ENCODE data around the gene GAL.

DNA sequence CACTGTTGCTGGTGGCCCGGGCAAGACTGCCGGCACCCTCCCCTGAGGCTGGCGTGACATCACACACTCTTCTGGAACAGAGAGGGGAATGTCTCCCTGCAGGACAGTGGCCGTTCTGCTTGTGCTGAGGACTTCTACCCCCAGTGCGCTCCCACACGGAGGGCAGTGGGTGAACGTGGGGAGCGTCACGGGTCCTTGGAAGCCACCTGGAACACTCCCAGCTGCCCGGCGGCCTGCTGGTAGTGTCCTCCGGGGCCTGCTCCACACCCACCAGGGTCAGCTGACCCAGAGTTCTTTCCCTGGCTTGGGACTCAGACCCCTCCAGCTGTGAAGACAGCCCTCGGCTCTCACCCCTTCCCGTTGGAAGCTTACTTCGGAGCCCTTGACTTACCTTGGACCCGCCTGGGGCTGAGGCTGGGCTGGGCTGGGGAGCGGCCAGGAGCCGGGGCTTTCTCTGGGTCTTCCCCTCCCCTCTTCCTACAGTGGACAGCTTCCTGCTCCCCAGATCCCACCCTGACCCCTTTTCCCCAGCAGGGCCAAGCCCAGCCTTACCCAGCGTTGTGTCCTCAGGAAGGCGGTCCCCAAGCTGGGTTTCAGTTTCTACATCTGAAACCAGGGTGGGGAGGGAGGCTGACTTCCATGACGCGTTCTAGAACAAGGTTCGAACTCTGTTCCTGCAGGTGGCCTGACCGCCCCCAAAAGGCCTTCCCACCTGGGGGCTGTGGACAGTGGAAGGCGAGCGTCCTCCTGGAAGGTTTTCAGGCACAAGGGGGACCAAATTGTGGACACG is 14.8 kb upstream of the GAL start:
- no peak for TF ChIP-seq TARDBP (IDR thresholded peaks at IDR 0.05)
- TF ChIP-seq FOXM1 (IDR thresholded peaks at IDR 0.05; ENCODE audit: borderline replicate concordance) = no peak
- no peak for TF ChIP-seq BHLHE40 (IDR thresholded peaks at IDR 0.05; ENCODE audit: borderline replicate concordance)
- TF ChIP-seq SP1 (IDR thresholded peaks at IDR 0.05) = no peak
- TF ChIP-seq NFRKB (IDR thresholded peaks at IDR 0.05) = no peak
- TF ChIP-seq FOXK2 (IDR thresholded peaks at IDR 0.05) = no peak
- TF ChIP-seq LEF1 (IDR thresholded peaks at IDR 0.05; ENCODE audit: borderline replicate concordance) = no peak
- TF ChIP-seq SUZ12 (IDR thresholded peaks at IDR 0.05) = no peak

Data from HEK293T (cell line).